GM12801 (cell line): ENCODE results near the gene RFESD.

ENCODE experiments used
- TF ChIP-seq, protein P1 (sequence below): IDR thresholded peaks from one replicate; pipeline ENCODE4 v1.5.1; 2011; ENCODE audit warnings: control low read depth; ENCODE audit not compliant: insufficient read length; ENCODE audit errors: extremely low read depth

Gene RFESD

DNA sequence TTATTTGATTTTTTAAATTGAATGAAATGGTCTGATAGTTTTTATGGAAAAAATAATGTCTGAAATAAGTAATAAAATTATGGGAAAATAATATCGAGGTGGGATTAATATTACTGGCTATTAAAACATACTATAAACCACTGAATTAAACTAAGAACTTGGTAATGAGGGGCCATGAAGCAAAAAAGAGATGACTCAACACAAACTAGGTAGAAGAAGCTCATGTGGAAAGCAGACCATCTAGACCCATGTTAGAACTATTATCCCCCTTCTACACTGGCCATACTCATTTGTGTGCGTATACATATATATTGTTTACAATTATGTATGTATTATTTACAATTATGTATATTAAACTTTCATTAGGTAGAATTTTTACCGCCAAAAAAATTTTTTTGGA, 35.2 kb upstream of the RFESD start:
- TF ChIP-seq, protein P1, sequence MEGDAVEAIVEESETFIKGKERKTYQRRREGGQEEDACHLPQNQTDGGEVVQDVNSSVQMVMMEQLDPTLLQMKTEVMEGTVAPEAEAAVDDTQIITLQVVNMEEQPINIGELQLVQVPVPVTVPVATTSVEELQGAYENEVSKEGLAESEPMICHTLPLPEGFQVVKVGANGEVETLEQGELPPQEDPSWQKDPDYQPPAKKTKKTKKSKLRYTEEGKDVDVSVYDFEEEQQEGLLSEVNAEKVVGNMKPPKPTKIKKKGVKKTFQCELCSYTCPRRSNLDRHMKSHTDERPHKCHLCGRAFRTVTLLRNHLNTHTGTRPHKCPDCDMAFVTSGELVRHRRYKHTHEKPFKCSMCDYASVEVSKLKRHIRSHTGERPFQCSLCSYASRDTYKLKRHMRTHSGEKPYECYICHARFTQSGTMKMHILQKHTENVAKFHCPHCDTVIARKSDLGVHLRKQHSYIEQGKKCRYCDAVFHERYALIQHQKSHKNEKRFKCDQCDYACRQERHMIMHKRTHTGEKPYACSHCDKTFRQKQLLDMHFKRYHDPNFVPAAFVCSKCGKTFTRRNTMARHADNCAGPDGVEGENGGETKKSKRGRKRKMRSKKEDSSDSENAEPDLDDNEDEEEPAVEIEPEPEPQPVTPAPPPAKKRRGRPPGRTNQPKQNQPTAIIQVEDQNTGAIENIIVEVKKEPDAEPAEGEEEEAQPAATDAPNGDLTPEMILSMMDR: no peak

- TF ChIP-seq, protein P1: no peak
These were observed 33.1 kb upstream of the RFESD start for GRCh38 chr5:95613514-95613913.

- TF ChIP-seq, protein P1: no peak
These were observed 31.5 kb upstream of the RFESD start for GRCh38 chr5:95615164-95615467.

DNA sequence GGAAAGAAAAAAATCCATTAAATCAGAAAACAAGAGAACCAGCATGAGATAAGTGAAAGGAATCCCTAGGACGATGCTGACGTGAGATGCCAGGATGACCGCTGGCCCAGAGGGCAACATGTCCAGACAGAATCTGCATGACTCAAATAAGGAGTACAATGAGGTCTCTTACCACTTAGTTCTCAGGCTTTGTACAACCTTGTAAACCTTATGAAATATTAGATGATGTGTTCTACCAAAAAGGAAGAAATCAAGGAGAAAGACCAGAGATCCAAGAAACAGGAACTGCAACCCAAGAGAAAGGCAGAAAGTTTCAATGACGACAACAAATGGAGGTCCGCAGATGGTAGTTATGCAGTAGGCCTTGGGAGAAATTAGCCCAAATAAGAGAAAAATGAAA, 29.5 kb upstream of the RFESD start:
- TF ChIP-seq, protein P1: no peak

GRCh38 chr5:95619096-95619495, 27.5 kb upstream of the RFESD start:
- TF ChIP-seq, protein P1: no peak

DNA sequence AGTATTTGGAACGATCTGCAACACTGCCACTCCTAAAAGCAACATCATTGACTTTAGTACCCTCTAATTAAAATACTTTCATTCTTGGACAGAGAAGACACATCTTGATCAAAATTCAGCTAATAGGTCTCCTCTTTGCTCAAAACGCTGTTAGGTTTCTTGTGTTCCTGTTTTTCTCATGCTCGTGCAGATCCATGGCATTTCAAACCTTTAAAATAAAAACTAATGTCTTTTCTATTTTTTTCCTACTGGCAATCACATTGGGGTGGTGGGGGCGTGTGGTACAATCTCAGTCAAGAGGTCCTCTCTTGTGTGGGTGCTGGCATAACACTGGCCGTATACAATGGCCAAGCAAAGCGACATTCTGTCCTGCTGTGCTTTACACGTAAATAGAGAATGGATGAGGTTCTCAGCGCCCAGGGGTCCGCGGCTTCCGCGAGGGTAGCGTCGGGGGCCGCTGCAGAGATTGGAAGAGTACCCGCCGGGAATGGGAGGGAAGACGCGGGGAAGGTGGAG, 27.0 kb upstream of the RFESD start:
- TF ChIP-seq, protein P1: no peak

- TF ChIP-seq, protein P1: no peak
These were observed 26.3 kb upstream of the RFESD start, which contains the start of gene GPR150 for GRCh38 chr5:95620030-95620869. TSS of gene GPR150 (plus strand) at chr5:95620087. CDS start at chr5:95620276, 189 bp downstream.
